Stimulated activated effector memory CD8-positive, alpha-beta T cell treated with anti-CD3 and anti-CD28 coated beads, Interleukin-12 subunit alpha, Interleukin-12 subunit beta, amount 100 ng/mL, for 72 hours (primary cell): ENCODE measurements around the gene OR2L13.

Experiments used
- ATAC-seq: fragments of 150-1000 bp; cut with Tn5 transposase; 2 replicates; pipeline ENCODE4 v1.10.0; 2021
- DNase-seq, 2 donors: peaks; one replicate each; pipeline ENCODE4 v3.0.0; 2021 to 2022; ENCODE audit warnings: low spot score in 2 of 2
- H3K27ac Mint-ChIP-seq: one replicate; pipeline ENCODE4 v1.8.0; 2022; ENCODE audit warnings: mild to moderate bottlenecking, mixed read lengths
- H3K36me3 Mint-ChIP-seq: one replicate; pipeline ENCODE4 v1.8.0; 2022; ENCODE audit warnings: mild to moderate bottlenecking, mixed read lengths
- H3K4me1 Mint-ChIP-seq: one replicate; pipeline ENCODE4 v1.8.0; 2022; ENCODE audit warnings: mixed read lengths
- H3K4me3 Mint-ChIP-seq: one replicate; pipeline ENCODE4 v1.8.0; 2022; ENCODE audit warnings: mild to moderate bottlenecking, mixed read lengths
- H3K9me3 Mint-ChIP-seq: one replicate; pipeline ENCODE4 v1.8.0; 2022; ENCODE audit warnings: mixed read lengths

OR2L13 gene

GRCh38 chr1:248143311-248143710, 48.3 kb downstream of the OR2L13 start:
- ATAC-seq (no peak), DNase-seq (no peak)
- H3K36me3 Mint-ChIP-seq, result no peaks in the 10 kb centered on the region
- peaks cover 10% of the 10 kb centered on the region for H3K9me3 Mint-ChIP-seq
- H3K4me3 Mint-ChIP-seq, result no peak overlapping the region
- H3K4me1 Mint-ChIP-seq, result no peaks in the 10 kb centered on the region
- H3K27ac Mint-ChIP-seq, result no peak overlapping the region

- Mint-ChIP-seq H3K4me3 (no peak within 1 kb of the TSS), H3K36me3 (no peaks in the 10 kb centered on the region), H3K27ac (no peak within 1 kb of the TSS), H3K9me3 (peaks cover 15% of the 10 kb centered on the region), H3K4me1 (no peaks in the 10 kb centered on the region)
- DNase-seq, result no peak
- ATAC-seq, result no peak
Observed at GRCh38 chr1:248144513-248145198, 49.7 kb downstream of the OR2L13 start, which contains the start of gene OR2M5. TSS of gene OR2M5 (plus strand) at chr1:248145148. CDS start at chr1:248145148, 0 bp downstream.
